Cerebellar nuclear complex (tissue), 1 donor: ENCODE results near the gene GATA3.

Experiments
- DNase-seq, 2 experiments: peaks; one replicate each; lab custom pipeline; 2025; lab: John Stamatoyannopoulos, UW

The GATA3 gene

DNA sequence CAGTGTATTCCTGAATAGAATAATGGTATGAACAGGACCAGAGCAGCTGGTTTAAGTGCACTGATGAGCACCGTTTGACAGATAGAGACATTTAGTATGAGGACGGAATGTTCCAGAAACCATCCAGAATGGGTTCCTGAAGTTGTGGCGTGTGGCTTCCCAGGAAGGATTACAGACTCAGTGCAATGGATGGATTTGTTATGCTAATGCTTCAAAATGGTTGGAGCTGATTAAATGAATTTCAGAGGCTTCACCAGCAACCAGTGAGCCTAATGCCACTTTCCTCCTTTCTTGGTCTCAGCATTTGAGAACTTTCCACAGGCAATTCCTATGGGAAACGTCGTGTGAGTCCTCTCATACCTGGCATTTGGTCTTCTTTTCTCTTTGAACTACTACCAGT, 9.9 kb downstream of the GATA3 start:
- DNase-seq = no peak

DNA sequence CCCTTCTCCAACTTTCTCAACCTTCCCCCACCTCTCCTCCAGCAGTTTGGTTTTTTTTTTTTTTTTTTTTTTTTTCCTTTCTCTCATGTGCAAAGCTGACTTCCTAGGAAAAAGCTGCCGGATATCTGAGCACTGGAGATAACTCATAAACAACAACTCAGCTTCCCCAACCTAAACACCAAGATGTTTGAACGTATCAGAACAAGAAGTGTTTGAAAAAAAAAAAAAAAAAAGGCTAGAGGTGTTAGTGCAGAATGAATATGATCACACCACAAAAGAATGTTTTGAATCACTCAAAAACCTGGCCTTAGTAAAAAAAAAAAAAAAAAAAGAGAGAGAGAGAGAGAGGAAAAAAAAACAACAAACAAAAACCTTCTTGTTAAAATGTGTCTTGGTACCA, 11.2 kb downstream of the GATA3 start:
- DNase-seq = no peak

DNA sequence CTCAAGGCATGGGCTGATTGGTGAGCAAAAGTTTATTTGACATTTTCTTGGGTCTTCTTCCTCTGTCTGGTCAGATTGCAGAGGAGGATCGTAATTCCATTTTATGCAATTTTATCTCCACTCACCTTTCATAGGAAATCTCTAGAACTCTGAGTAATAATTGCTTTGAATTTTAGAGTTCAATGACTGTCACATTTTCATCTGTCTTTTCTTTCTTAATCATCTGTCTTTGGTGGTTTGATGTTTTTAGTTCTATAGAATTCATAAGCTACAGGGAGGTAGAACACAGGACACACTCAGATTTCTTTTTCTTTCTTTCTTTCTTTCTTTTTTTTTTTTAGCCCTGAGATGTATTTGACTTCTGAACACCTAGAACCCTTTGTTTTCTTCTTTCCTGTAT, 11.6 kb downstream of the GATA3 start:
- no peak for DNase-seq

DNA sequence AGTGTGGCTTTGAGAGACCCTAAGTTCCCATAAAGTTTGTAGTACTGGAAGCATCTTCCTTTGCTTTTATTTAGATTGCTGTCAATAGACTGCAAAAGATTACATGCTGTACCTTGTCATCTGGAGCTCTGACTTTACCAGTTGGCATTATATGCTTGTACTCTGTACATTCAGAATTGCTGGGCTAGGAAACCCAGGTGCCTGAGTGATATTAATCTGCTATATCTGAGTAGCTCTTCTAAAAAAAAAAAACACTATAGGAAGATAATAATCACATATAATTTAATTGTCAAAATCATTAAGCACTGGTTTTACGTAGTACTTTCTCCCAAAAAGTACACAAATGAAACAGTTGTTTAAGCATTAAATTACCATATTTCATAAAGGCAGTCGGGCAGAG, 12.3 kb downstream of the GATA3 start:
- DNase-seq = no peak

DNA sequence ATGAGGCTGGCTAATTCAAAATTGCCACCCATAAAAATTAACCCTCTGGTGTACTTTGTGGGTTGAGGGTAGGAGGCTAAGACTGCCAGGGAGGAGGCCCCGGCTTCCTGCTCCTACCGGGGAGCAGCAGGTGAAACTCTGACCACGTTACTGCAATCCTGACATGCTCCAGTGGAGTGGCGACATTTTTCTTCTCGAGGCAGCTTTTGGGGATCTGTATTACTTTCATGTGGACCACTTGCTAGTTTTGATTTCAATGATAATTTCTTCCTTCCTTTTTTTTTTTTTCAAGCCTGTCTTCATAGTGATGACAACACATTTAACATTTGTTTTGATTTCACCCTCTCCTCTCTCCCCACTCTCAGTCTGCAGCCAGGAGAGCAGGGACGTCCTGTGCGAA, 14.6 kb downstream of the GATA3 start:
- no peak for DNase-seq

DNA sequence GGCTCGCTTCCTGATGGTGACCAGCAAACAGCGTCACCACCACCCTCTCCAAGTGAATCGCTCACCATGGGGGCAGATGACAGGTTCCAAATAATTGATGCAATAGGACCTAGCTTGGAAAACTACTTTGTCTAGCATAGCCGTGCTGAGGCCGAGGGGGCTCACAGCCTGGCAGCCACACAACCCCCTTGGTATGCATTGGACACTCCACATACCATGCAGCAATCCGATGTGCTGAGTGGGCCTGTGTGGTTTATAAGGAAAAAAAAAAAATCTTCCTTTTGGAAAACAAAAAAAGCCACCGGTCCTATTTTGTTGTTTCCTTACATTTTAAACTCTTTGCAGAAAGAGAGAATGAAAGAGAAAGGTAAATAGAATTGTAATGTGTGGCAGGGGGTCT, 15.1 kb downstream of the GATA3 start:
- DNase-seq = no peak

DNA sequence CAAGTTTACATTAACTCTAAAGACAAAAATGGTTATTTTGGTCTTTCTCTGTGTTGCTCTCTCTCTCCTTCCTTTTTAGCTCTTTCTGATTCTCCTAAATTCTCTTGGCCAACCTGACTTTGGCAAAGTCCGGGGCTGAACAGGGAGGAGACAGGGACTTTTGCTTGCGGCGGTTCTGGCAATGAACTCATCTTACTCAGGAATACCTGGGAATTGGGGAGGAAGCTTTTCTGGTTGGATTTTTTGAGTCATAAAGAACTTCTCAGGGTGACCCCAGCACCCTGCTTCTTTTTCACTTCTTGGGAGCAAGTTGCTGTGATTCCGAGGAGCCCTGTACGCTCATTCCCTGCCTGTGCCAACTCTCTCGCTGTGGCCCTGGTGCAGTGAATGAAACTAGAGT, 16.0 kb downstream of the GATA3 start:
- DNase-seq = no peak

DNA sequence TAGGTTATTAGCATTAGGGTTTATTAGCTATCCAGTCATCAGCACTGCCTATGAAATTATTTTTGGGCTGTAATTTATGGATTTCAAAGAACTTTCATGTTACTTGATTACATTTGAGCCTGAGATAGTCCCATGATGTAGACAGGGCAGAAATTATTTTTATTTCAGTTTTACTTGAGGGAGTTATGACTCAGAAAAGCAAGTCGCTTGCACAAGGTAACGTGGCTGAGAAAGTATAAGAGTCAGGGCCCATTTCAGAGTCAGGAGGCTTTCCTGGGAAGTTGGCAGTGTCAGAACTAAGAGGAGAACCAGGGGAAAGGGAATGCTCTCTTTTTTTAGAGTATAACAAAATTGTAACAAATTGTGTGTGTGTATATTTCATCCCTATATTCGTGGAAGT, 16.5 kb downstream of the GATA3 start:
- no peak for DNase-seq

DNA sequence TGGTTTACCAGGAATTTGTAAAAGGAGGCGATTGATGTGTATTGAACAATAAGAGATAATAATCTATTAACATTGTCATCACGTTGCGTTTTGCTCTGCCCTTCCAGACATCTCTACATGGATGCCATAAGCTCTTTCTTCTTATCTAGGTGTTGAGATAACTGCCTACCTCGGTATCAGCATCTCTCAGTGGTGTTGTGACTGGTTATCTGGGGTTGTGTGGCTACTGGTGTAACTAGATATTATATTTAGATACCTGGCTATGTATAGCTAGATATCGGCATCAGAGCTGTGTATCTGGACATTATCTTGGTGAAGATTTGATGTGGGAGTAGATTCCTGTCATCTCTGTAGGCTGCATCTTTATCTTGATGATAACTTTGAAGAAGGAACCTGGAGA, 17.2 kb downstream of the GATA3 start:
- DNase-seq = no peak

DNA sequence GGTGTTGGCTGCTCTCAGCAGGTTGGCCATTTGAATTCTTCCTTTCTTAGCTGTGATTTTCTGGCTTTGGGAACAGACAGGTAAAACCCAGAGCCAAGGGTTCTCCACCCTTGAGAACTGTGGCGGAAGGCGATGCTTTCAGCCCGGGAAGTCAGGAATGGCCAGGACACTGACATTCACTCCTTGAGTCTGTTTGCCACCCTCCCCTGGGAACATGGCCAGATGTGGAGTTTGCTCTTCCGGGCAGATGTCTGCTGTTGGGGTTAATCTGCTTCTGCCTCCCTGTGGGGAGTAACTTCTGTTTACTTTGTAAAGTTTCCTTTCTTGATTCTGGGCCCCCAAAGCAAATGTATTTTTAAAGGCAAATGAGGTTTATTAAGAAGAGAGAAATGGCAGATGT, 17.7 kb downstream of the GATA3 start:
- DNase-seq = no peak

DNA sequence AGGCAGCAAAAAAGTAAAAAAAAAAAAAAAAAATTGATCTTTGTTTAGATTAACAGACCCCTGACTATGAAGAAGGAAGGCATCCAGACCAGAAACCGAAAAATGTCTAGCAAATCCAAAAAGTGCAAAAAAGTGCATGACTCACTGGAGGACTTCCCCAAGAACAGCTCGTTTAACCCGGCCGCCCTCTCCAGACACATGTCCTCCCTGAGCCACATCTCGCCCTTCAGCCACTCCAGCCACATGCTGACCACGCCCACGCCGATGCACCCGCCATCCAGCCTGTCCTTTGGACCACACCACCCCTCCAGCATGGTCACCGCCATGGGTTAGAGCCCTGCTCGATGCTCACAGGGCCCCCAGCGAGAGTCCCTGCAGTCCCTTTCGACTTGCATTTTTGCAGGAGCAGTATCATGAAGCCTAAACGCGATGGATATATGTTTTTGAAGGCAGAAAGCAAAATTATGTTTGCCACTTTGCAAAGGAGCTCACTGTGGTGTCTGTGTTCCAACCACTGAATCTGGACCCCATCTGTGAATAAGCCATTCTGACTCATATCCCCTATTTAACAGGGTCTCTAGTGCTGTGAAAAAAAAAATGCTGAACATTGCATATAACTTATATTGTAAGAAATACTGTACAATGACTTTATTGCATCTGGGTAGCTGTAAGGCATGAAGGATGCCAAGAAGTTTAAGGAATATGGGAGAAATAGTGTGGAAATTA, 19.4 kb downstream of the GATA3 start:
- DNase-seq = no peak

DNA sequence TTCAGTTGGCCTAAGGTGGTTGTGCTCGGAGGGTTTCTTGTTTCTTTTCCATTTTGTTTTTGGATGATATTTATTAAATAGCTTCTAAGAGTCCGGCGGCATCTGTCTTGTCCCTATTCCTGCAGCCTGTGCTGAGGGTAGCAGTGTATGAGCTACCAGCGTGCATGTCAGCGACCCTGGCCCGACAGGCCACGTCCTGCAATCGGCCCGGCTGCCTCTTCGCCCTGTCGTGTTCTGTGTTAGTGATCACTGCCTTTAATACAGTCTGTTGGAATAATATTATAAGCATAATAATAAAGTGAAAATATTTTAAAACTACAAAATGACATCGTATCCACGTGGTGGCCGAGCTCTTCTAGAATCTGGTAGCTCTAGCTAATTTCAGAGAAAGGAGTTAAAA, 20.4 kb downstream of the GATA3 start:
- DNase-seq = no peak

DNA sequence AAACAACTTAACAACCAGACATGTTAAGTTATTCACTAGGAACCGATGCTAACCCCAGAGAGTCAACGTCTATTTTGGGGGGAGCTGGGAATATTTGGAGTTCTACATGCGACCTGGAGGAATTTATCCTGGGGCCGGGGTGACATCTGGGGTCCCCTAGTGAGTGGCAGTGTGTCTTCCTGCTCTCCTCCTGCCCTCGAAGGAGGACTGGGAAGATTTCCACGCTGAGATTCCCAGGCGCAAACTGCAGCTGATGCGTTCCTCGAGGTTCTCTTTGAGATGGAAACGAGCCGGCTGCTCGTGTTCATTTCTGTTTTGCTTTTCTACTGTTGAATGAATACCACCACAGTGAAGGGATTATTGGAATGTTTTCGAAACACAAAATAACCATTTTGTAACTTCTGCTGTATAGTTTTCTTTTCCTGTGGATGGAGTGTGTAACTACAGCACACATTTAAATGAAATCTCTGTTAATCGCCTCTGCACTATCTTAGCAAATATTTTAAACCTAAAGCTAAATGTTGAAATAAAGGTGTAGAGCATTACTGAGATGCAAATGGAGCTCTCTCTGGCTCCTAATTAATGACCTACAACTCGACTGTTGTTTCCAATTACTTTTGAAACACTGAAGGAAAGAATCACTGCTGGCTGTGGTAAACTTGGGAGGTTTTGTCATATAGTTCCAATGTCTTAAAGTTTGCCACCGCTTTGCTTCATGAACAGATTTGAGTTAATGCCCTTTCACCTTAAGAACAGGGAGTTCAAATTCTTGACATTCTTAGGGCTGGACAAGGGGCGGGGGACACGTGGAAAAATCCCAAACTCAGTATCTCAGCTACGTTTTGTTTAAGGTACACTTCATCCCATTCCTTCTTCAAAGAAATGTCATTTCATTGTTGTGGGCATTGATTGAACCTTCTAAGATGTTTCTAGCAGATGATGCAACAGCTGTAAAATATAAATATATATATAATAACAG, 21.1 kb downstream of the GATA3 start:
- DNase-seq = no peak

DNA sequence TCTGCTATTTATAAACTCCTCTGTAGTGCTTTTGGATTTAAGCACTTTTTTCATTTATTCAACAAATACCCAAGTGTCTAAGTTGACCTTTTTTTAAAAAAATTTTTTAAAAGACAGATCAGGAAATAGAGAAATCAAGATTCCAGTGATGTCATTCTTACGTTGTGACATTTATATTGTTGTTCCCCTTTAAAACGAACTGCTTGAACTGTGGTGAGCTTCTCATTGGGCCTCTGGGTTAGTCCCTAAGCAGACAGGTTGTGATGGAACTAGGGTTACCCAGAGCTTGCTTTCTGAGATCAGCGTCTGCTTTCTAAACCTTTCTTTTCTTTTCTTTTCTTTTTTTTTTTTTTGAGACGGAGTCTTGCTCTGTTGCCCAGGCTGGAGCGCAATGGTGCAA, 22.4 kb downstream of the GATA3 start:
- no peak for DNase-seq

DNA sequence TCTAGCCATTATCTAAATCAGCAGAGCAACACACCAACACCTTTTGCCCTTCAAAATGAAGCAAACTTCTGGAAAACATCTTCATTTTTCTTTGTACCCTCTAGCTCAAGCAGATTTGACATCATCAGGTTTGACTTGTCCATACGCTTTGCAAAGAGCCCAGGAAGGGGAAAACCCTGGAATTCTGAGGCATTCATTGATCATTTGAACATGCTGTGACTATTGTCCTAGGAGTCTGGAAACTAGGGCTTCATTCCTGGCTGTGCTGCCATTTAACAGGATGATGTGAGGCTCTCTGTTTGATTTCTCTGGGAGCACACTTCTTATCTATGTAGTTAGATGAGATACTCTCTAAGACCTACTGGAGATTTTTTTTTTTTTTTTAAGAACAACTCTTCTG, 23.5 kb downstream of the GATA3 start:
- DNase-seq = no peak

DNA sequence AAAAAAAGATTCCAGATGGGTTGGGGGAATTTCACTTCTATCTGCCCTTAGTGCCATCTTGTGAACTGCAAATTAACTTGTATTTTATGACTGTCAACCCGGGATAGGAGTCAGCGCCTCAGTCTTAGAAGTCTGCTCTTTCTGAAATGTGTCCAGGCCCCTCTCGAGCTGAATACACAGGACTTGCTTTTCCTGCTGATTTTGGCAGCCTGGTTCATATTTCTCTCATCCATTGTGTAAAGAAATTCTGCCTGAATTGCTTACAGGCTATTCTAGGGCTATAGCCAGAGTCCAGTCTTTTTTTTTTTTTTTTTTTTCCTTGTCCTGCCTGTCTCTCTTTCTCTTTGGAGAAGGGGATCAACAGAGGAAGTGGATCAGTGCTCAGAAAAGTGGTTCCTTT, 24.6 kb downstream of the GATA3 start:
- DNase-seq = no peak

DNA sequence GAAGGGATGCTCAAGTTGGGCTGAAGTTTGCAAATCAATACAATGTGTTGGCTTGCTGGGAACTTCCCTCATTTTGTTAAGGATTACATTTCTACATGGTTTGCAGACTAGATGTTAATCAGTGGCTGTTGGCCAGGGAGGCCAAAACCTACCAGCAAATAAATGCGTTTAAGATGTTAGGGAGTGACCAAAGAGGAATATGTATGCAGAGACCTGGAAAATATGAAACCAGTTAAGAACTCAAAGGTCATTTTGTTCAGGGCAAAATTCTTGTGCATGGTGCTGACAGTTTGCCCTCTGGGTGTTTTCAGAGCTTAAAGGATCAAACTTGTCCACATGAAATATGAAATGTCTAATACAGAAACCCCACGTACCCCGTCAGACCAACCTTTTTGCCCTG, 30.3 kb downstream of the GATA3 start:
- DNase-seq = no peak

DNA sequence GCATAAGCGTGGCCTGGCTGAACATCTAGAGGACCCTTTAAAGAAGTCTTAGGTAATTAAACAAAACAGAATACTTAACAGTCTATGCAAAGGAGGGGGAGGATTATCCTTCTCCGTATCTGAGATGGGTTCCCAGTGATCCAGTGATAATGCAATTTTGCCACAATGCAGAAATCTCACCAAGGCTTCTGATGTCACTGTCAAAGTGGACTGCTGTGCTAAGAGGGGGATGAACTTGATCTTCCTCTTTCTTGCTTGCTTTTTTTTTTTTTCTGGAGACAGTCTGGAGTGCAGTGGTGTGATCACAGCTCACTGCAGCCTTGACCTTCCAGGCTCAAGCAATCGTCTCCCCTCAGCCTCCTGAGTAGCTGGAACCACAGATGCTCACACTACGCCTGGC, 30.8 kb downstream of the GATA3 start:
- DNase-seq = no peak

DNA sequence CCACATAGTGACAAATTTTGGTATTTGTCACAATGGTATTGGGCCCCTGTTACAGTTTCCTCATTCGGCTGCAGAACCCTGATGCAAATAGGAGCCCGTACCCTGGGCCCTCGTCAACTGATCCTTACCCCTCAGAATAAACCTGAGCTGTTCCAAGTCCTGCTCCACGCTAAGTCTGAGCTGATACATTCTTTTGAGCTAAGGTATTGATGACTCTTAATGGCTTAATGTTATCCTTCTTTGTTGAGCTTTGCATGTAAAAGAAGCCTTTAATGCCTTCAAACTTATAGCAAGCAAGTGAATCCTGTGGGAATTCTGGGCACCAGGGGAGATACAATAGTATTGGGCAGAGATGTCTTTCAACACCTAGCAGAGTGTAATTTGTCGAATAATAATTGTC, 31.8 kb downstream of the GATA3 start:
- no peak for DNase-seq

DNA sequence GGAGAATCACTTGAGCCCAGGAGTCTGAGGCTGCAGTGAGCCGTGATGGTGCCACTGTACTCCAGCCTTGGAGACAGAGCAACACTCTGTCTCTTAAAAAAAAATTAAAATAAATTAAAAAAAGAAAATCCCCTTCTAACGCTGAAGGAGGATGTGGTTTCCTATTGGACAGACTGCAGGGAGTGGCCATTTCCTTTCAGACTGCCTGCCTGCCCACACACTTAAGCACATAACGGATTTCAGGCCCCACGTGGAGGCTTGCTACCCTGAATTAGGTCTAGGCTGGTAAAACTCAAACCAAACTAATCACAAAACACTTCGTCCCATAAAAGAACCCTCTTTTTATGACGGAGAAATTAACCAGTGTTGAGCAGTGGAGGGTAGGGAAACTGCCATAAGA, 34.0 kb downstream of the GATA3 start:
- no peak for DNase-seq

DNA sequence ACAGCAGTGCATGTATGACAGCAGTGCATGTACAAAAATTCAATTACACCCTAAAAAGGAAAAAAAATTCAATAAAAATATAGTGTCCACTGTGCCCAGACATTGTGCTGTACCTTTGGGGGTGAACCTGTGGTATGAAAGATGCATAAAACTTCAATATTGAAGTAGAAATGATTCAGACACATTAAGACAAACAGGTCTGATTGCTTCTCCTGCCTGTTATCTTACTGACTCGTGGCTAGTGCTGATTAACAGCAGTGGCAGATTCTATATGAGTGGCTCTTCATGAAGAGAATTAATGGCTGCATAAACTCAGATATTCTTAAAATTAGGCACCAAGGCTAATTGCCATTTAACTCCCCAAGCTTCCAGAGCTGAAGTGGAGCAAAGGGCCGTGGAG, 37.9 kb downstream of the GATA3 start:
- no peak for DNase-seq

DNA sequence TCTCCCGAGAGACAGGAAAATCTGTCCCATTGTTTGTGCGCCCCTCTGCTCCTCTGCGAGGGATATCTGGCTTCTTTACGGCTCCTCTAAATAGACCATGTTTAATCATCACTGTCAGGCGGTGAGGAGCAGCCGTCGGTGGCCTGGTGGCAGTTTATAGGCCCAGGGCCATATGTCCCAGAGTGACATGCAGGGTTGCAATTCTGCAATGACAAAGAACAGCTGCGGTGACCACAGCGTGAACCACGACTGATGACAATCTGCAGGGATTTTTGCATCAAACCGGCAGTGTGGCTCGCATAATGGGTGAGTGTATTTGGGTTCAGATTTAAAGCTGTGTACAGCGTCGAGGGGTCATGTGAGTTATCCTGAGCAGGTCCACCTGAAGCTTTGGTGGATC, 41.5 kb downstream of the GATA3 start:
- no peak for DNase-seq

DNA sequence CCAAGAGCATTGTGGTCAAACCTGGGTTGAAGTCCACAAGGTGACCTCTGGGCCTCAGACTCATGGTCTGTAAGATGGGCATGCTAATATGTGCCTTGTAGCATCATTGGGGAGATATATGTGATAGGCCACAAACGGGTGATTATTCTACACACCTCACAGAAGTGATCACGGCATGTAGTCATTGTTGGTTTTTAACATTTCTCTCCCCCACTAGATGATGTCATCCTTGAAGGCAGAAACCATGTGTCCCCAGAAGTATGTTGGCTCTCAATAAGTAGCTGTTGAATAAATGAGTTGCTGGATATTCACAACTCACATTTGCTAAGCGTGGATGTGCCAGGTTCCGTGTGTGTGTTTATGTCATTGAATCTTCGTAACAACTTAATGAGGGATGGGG, 42.4 kb downstream of the GATA3 start:
- no peak for DNase-seq

DNA sequence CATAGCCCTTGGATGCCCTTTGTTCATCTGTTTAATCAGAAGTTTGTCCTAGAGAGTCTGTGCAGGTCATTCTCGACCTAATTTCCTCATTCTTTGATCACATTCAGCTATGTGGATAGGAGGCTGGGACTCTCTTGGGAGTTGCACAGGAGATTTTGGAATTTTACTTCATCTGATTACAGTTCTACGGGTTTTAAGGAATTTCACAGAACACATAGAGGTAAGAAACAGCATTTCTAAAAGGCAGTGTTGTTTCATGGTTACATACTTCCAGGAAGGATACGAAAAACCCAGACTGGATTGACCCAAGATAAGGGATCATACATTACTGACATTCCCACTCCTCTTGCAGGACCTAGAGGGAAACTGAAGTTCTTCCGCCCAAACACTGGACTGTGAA, 45.9 kb downstream of the GATA3 start:
- no peak for DNase-seq
